GM18873 (cell line): ENCODE data around the gene ITGB3.

Experiments
- ATAC-seq: cut with Tn5 transposase; IDR thresholded peaks from one replicate; pipeline ENCODE4 v1.9.1; 2021; ENCODE audit warnings: mild to moderate bottlenecking, moderate library complexity, moderate number of reproducible peaks; ENCODE audit not compliant: unreplicated experiment, low FRiP score

ITGB3 gene

GRCh38 chr17:47274319-47275069 is 20.9 kb downstream of the ITGB3 start:
- no peak for ATAC-seq

- ATAC-seq, result no peak
Measured at GRCh38 chr17:47275245-47275984, 21.8 kb downstream of the ITGB3 start.

- ATAC-seq, result no peak
Measured at GRCh38 chr17:47276444-47276843, 22.8 kb downstream of the ITGB3 start.

GRCh38 chr17:47276868-47277267 is 23.2 kb downstream of the ITGB3 start:
- ATAC-seq, result no peak

GRCh38 chr17:47277921-47278320 is 24.3 kb downstream of the ITGB3 start:
- no peak for ATAC-seq

GRCh38 chr17:47278561-47278960 is 24.9 kb downstream of the ITGB3 start:
- peak; percentile 10 for ATAC-seq

GRCh38 chr17:47279062-47279801 is 25.6 kb downstream of the ITGB3 start:
- peak; percentile 53 for ATAC-seq

GRCh38 chr17:47280072-47280811 is 26.6 kb downstream of the ITGB3 start:
- no peak for ATAC-seq

GRCh38 chr17:47281216-47281615 is 27.6 kb downstream of the ITGB3 start:
- no peak for ATAC-seq

- ATAC-seq, result no peak
Measured at GRCh38 chr17:47285003-47285402, 31.4 kb downstream of the ITGB3 start.

- no peak for ATAC-seq
Measured at GRCh38 chr17:47286198-47286914, 32.7 kb downstream of the ITGB3 start.

GRCh38 chr17:47287068-47287467 is 33.4 kb downstream of the ITGB3 start:
- ATAC-seq, result no peak

GRCh38 chr17:47287639-47288038 is 34.0 kb downstream of the ITGB3 start:
- no peak for ATAC-seq

GRCh38 chr17:47288531-47289116 is 35.0 kb downstream of the ITGB3 start:
- ATAC-seq, result no peak

- ATAC-seq, result no peak
Measured at GRCh38 chr17:47289302-47289701, 35.7 kb downstream of the ITGB3 start.

- no peak for ATAC-seq
Measured at GRCh38 chr17:47290870-47291241, 37.2 kb downstream of the ITGB3 start.

- ATAC-seq, result no peak
Measured at GRCh38 chr17:47291242-47291873, 37.7 kb downstream of the ITGB3 start.

GRCh38 chr17:47292206-47292605 is 38.6 kb downstream of the ITGB3 start:
- no peak for ATAC-seq
